SHP77 (cell line): ENCODE measurements around the gene TUBA1C.
A peak's percentile ranks its signal among the peaks of the same experiment; 100 is the strongest.
"Not testable (repeated sequence)": the region's sequence is repeated elsewhere in the genome, so short reads cannot be mapped to it uniquely, and the experiment has no call there.

ENCODE experiments used
- DNase-seq, 2 experiments: peaks; one replicate each; lab custom pipeline; 2025; lab: John Stamatoyannopoulos, UW

Gene TUBA1C

GRCh38 chr12:49310451-49311000 lies 45.6 kb downstream of the TUBA1C start:
- DNase-seq = not testable (repeated sequence)

- no peak for DNase-seq
Observed at GRCh38 chr12:49314811-49315210, 49.9 kb downstream of the TUBA1C start.

- DNase-seq = not testable (repeated sequence)
Observed at GRCh38 chr12:49317118-49317517, 52.2 kb downstream of the TUBA1C start.

- DNase-seq = not testable (repeated sequence)
Observed at GRCh38 chr12:49320411-49321103, 55.7 kb downstream of the TUBA1C start.

- no peak for DNase-seq
Observed at GRCh38 chr12:49322367-49322707, 57.5 kb downstream of the TUBA1C start.

- peak; percentile 96 to 97 for DNase-seq
Observed at GRCh38 chr12:49322708-49323523, 58.0 kb downstream of the TUBA1C start, which contains the start of gene TROAP. Gene TROAP (plus strand): TSS chr12:49323255. CDS start chr12:49323609, 354 bp downstream.

GRCh38 chr12:49323524-49324097 lies 58.7 kb downstream of the TUBA1C start:
- DNase-seq = no peak
